Stimulated activated naive CD8-positive, alpha-beta T cell treated with anti-CD3 and anti-CD28 coated beads, Interleukin-15, Interleukin-2, amounts not matched to agents 100 ng/mL and 50 ng/mL, for 24 hours (primary cell): ENCODE results near the gene SOCS6.
"Not testable (repeated sequence)": the region's sequence is repeated elsewhere in the genome, so short reads cannot be mapped to it uniquely, and the experiment has no call there.

Experiments used
- H3K27ac Mint-ChIP-seq: one replicate; pipeline ENCODE4 v1.8.0; 2021; ENCODE audit warnings: mild to moderate bottlenecking, mixed read lengths
- H3K27me3 Mint-ChIP-seq: one replicate; pipeline ENCODE4 v1.8.0; 2021; ENCODE audit warnings: mixed read lengths
- H3K36me3 Mint-ChIP-seq: one replicate; pipeline ENCODE4 v1.8.0; 2021; ENCODE audit warnings: low read depth, mixed read lengths
- H3K4me1 Mint-ChIP-seq: one replicate; pipeline ENCODE4 v1.8.0; 2021; ENCODE audit warnings: low read depth, mixed read lengths
- H3K4me3 Mint-ChIP-seq: one replicate; pipeline ENCODE4 v1.8.0; 2021; ENCODE audit warnings: mild to moderate bottlenecking, mixed read lengths
- H3K9me3 Mint-ChIP-seq: one replicate; pipeline ENCODE4 v1.8.0; 2021; ENCODE audit warnings: mixed read lengths

Gene SOCS6

GRCh38 chr18:70288851-70289328 is at the start of gene SOCS6:
TSS of gene SOCS6 (plus strand) at chr18:70289045. CDS start at chr18:70324669, 35,624 bp downstream.
- H3K36me3 Mint-ChIP-seq, result no peaks in the 10 kb centered on the region
- no peaks in the 10 kb centered on the region for H3K9me3 Mint-ChIP-seq
- H3K27me3 Mint-ChIP-seq, result peaks cover 59% of the 10 kb centered on the region
- peak within 1 kb of the TSS; percentile 79 for H3K4me3 Mint-ChIP-seq
- peaks cover 5% of the 10 kb centered on the region for H3K4me1 Mint-ChIP-seq
- H3K27ac Mint-ChIP-seq, result no peak within 1 kb of the TSS

- peaks cover 16% of the 10 kb centered on the region for H3K27me3 Mint-ChIP-seq
- H3K36me3 Mint-ChIP-seq, result no peaks in the 10 kb centered on the region
- no peaks in the 10 kb centered on the region for H3K4me1 Mint-ChIP-seq
- no peak overlapping the region for H3K4me3 Mint-ChIP-seq
- no peak overlapping the region for H3K27ac Mint-ChIP-seq
- no peaks in the 10 kb centered on the region for H3K9me3 Mint-ChIP-seq
These were observed 45.5 kb upstream of the SOCS6 start for GRCh38 chr18:70243131-70243929.

- no peaks in the 10 kb centered on the region for H3K4me1 Mint-ChIP-seq
- H3K4me3 Mint-ChIP-seq, result no peak overlapping the region
- no peaks in the 10 kb centered on the region for H3K9me3 Mint-ChIP-seq
- peaks cover 6% of the 10 kb centered on the region for H3K27me3 Mint-ChIP-seq
- no peaks in the 10 kb centered on the region for H3K36me3 Mint-ChIP-seq
- no peak overlapping the region for H3K27ac Mint-ChIP-seq
These were observed 42.8 kb upstream of the SOCS6 start for GRCh38 chr18:70246061-70246466.

- no peaks in the 10 kb centered on the region for H3K36me3 Mint-ChIP-seq
- no peak overlapping the region for H3K27ac Mint-ChIP-seq
- H3K4me1 Mint-ChIP-seq, result no peaks in the 10 kb centered on the region
- no peak overlapping the region for H3K4me3 Mint-ChIP-seq
- H3K27me3 Mint-ChIP-seq, result no peaks in the 10 kb centered on the region
- no peaks in the 10 kb centered on the region for H3K9me3 Mint-ChIP-seq
These were observed 39.7 kb upstream of the SOCS6 start for GRCh38 chr18:70249118-70249517.

- H3K9me3 Mint-ChIP-seq, H3K27me3 Mint-ChIP-seq, H3K4me3 Mint-ChIP-seq, H3K4me1 Mint-ChIP-seq, H3K27ac Mint-ChIP-seq, H3K36me3 Mint-ChIP-seq: not testable (repeated sequence)
These were observed 39.0 kb upstream of the SOCS6 start for GRCh38 chr18:70249861-70250260.

GRCh38 chr18:70250781-70251180 is 38.1 kb upstream of the SOCS6 start:
- Mint-ChIP-seq H3K4me1 (no peaks in the 10 kb centered on the region), H3K4me3 (no peak overlapping the region), H3K27ac (no peak overlapping the region), H3K9me3 (no peaks in the 10 kb centered on the region), H3K36me3 (no peaks in the 10 kb centered on the region), H3K27me3 (peaks cover 4% of the 10 kb centered on the region)

- Mint-ChIP-seq H3K27me3 (peaks cover 15% of the 10 kb centered on the region), H3K9me3 (no peaks in the 10 kb centered on the region), H3K4me1 (no peaks in the 10 kb centered on the region), H3K27ac (no peak overlapping the region), H3K4me3 (no peak overlapping the region), H3K36me3 (no peaks in the 10 kb centered on the region)
These were observed 32.7 kb upstream of the SOCS6 start for GRCh38 chr18:70256184-70256583.

GRCh38 chr18:70256994-70257393 is 31.9 kb upstream of the SOCS6 start:
- Mint-ChIP-seq H3K27me3 (peaks cover 15% of the 10 kb centered on the region), H3K9me3 (no peaks in the 10 kb centered on the region), H3K27ac (no peak overlapping the region), H3K36me3 (no peaks in the 10 kb centered on the region), H3K4me3 (no peak overlapping the region), H3K4me1 (no peaks in the 10 kb centered on the region)

GRCh38 chr18:70258243-70258642 is 30.6 kb upstream of the SOCS6 start:
- Mint-ChIP-seq H3K9me3 (no peaks in the 10 kb centered on the region), H3K4me3 (no peak overlapping the region), H3K27ac (no peak overlapping the region), H3K27me3 (peaks cover 15% of the 10 kb centered on the region), H3K4me1 (no peaks in the 10 kb centered on the region), H3K36me3 (no peaks in the 10 kb centered on the region)

- no peak overlapping the region for H3K4me3 Mint-ChIP-seq
- no peaks in the 10 kb centered on the region for H3K36me3 Mint-ChIP-seq
- H3K4me1 Mint-ChIP-seq, result no peaks in the 10 kb centered on the region
- H3K27me3 Mint-ChIP-seq, result peaks cover 11% of the 10 kb centered on the region
- H3K27ac Mint-ChIP-seq, result no peak overlapping the region
- no peaks in the 10 kb centered on the region for H3K9me3 Mint-ChIP-seq
These were observed 28.2 kb upstream of the SOCS6 start for GRCh38 chr18:70260683-70261082.

- peaks cover 11% of the 10 kb centered on the region for H3K27me3 Mint-ChIP-seq
- no peaks in the 10 kb centered on the region for H3K9me3 Mint-ChIP-seq
- no peak overlapping the region for H3K27ac Mint-ChIP-seq
- no peaks in the 10 kb centered on the region for H3K36me3 Mint-ChIP-seq
- no peaks in the 10 kb centered on the region for H3K4me1 Mint-ChIP-seq
- no peak overlapping the region for H3K4me3 Mint-ChIP-seq
These were observed 27.6 kb upstream of the SOCS6 start for GRCh38 chr18:70261141-70261788.

GRCh38 chr18:70263336-70263735 is 25.5 kb upstream of the SOCS6 start:
- Mint-ChIP-seq H3K27me3 (peaks cover 4% of the 10 kb centered on the region), H3K4me3 (no peak overlapping the region), H3K4me1 (no peaks in the 10 kb centered on the region), H3K27ac (no peak overlapping the region), H3K36me3 (no peaks in the 10 kb centered on the region), H3K9me3 (peaks cover 3% of the 10 kb centered on the region)

GRCh38 chr18:70271742-70272141 is 17.1 kb upstream of the SOCS6 start:
- no peak overlapping the region for H3K4me3 Mint-ChIP-seq
- H3K27me3 Mint-ChIP-seq, result peaks cover 13% of the 10 kb centered on the region
- H3K36me3 Mint-ChIP-seq, result no peaks in the 10 kb centered on the region
- H3K9me3 Mint-ChIP-seq, result peaks cover 30% of the 10 kb centered on the region
- H3K27ac Mint-ChIP-seq, result no peak overlapping the region
- H3K4me1 Mint-ChIP-seq, result no peaks in the 10 kb centered on the region

- H3K9me3 Mint-ChIP-seq, result peaks cover 27% of the 10 kb centered on the region
- H3K36me3 Mint-ChIP-seq, result no peaks in the 10 kb centered on the region
- no peak overlapping the region for H3K27ac Mint-ChIP-seq
- peaks cover 13% of the 10 kb centered on the region for H3K27me3 Mint-ChIP-seq
- no peak overlapping the region for H3K4me3 Mint-ChIP-seq
- no peaks in the 10 kb centered on the region for H3K4me1 Mint-ChIP-seq
These were observed 15.8 kb upstream of the SOCS6 start for GRCh38 chr18:70273021-70273420.

GRCh38 chr18:70276416-70277191 is 12.2 kb upstream of the SOCS6 start:
- Mint-ChIP-seq H3K4me1 (no peaks in the 10 kb centered on the region), H3K4me3 (no peak overlapping the region), H3K27me3 (peaks cover 16% of the 10 kb centered on the region), H3K36me3 (no peaks in the 10 kb centered on the region), H3K9me3 (peaks cover 19% of the 10 kb centered on the region), H3K27ac (no peak overlapping the region)
